Caki2 (cell line): ENCODE measurements around the gene HLA-DMA. TPM values are rescaled to one million over a fixed set of nuclear protein-coding genes. Genes with fewer than 3 reads are reported as not detected.
A peak's percentile ranks its signal among the peaks of the same experiment; 100 is the strongest.

Experiments used
- DNase-seq: peaks from one replicate; pipeline ENCODE4 v3.0.0-alpha.2; 2015; ENCODE audit warnings: low read depth
- in situ Hi-C: cut with HindIII; loops from 2 replicates; pipeline ENCODE4 v1.10.0; 2016; ENCODE audit warnings: low sequenced_read_pairs, low pct_unique_long_range_greater_than_20kb, mixed read lengths
- total RNA-seq: library from RNA; depleted of rRNA; stranded (reverse); fragments of >200 nt; shearing (Covaris generic); gene quantifications from 2 replicates; pipeline ENCODE4 v1.2.3, GENCODE V29; 2014; ENCODE audit warnings: low replicate concordance

HLA-DMA gene
- total RNA-seq, 1 experiment from 2014 or later, result 16.7 TPM

GRCh38 chr6:32976334-32977069, 23.6 kb upstream of the HLA-DMA start:
- in situ Hi-C loops, result no loop called here
- no peak for DNase-seq

- in situ Hi-C loops, result no loop called here
These were observed 23.0 kb upstream of the HLA-DMA start for GRCh38 chr6:32975886-32976285.

GRCh38 chr6:32974541-32975308, 21.8 kb upstream of the HLA-DMA start:
- in situ Hi-C loops, result no loop called here
- no peak for DNase-seq

More at GRCh38 chr6:32975886-32976285, 23.0 kb upstream of the HLA-DMA start:
- DNase-seq, result no peak

GRCh38 chr6:32974016-32974333, 21.1 kb upstream of the HLA-DMA start:
- peak; percentile 48 for DNase-seq
- in situ Hi-C loops, result no loop called here

GRCh38 chr6:32973144-32974015, 20.5 kb upstream of the HLA-DMA start:
- DNase-seq, result peak; percentile 50
- in situ Hi-C loops, result no loop called here

- in situ Hi-C loops, result no loop called here
These were observed 19.7 kb upstream of the HLA-DMA start for GRCh38 chr6:32972353-32973143.

GRCh38 chr6:32971581-32972352, 18.9 kb upstream of the HLA-DMA start:
- DNase-seq, result peak; percentile 100
- in situ Hi-C loops, result no loop called here

More at GRCh38 chr6:32972353-32973143, 19.7 kb upstream of the HLA-DMA start:
- DNase-seq, result peak; percentile 51

- no peak for DNase-seq
- in situ Hi-C loops, result no loop called here
These were observed 18.3 kb upstream of the HLA-DMA start for GRCh38 chr6:32971242-32971580.

- peak; percentile 81 for DNase-seq
- in situ Hi-C loops, result no loop called here
These were observed 17.7 kb upstream of the HLA-DMA start for GRCh38 chr6:32970413-32971241.

- in situ Hi-C loops, result no loop called here
These were observed 17.0 kb upstream of the HLA-DMA start for GRCh38 chr6:32969685-32970412.

GRCh38 chr6:32968867-32969684, 16.2 kb upstream of the HLA-DMA start:
- DNase-seq, result no peak
- in situ Hi-C loops, result no loop called here

More at GRCh38 chr6:32969685-32970412, 17.0 kb upstream of the HLA-DMA start:
- DNase-seq, result peak; percentile 95

- DNase-seq, result peak; percentile 97
- in situ Hi-C loops, result no loop called here
These were observed 15.4 kb upstream of the HLA-DMA start, which contains the start of gene BRD2 for GRCh38 chr6:32968093-32968866. BRD2 (plus strand) TSS chr6:32968594; CDS start chr6:32972899, 4,305 bp downstream.

- DNase-seq, result peak; percentile 76
- in situ Hi-C loops, result no loop called here
These were observed 14.5 kb upstream of the HLA-DMA start for GRCh38 chr6:32967151-32968091.
